Astrocyte of the spinal cord (primary cell): ENCODE measurements around the gene NUCB2.
"Not testable (repeated sequence)": the region's sequence is repeated elsewhere in the genome, so short reads cannot be mapped to it uniquely, and the experiment has no call there.

Experiments
- DNase-seq: peaks from one replicate; pipeline ENCODE4 v3.0.0; 2011; ENCODE audit warnings: low read depth, low spot score
- H3K4me3 ChIP-seq: 2 replicates; pipeline ENCODE4 v1.5.1; 2011; ENCODE audit warnings: low read depth, mild to moderate bottlenecking, low read length, moderate library complexity
- CTCF ChIP-seq: IDR thresholded peaks from 2 replicates; pipeline ENCODE4 v1.5.1; 2012; ENCODE audit warnings: low read depth, mild to moderate bottlenecking, low read length, inconsistent platforms
- in situ Hi-C: cut with HindIII; loops from 2 replicates; pipeline ENCODE4 v1.10.0; 2017; ENCODE audit warnings: low sequenced_read_pairs

The NUCB2 gene

GRCh38 chr11:17258670-17259069 lies 17.9 kb upstream of the NUCB2 start:
- in situ Hi-C loops, result no loop called here

GRCh38 chr11:17259519-17259918 lies 17.0 kb upstream of the NUCB2 start:
- in situ Hi-C loops, result no loop called here
- no peak for DNase-seq
- TF ChIP-seq CTCF, result no peak
- H3K4me3 ChIP-seq, result no peak overlapping the region

More at GRCh38 chr11:17258670-17259069, 17.9 kb upstream of the NUCB2 start:
- no peak for DNase-seq
- H3K4me3 ChIP-seq, result no peak overlapping the region
- no peak for TF ChIP-seq CTCF

GRCh38 chr11:17260020-17260419 lies 16.5 kb upstream of the NUCB2 start:
- no peak overlapping the region for H3K4me3 ChIP-seq
- DNase-seq, result no peak
- no peak for TF ChIP-seq CTCF
- in situ Hi-C loops, result no loop called here

GRCh38 chr11:17263769-17264168 lies 12.8 kb upstream of the NUCB2 start:
- TF ChIP-seq CTCF, result no peak
- no peak overlapping the region for H3K4me3 ChIP-seq
- in situ Hi-C loops, result no loop called here
- DNase-seq, result peak; percentile 34

GRCh38 chr11:17266781-17267180 lies 9.8 kb upstream of the NUCB2 start:
- no peak overlapping the region for H3K4me3 ChIP-seq
- in situ Hi-C loops, result no loop called here
- no peak for DNase-seq
- no peak for TF ChIP-seq CTCF

GRCh38 chr11:17267576-17267975 lies 9.0 kb upstream of the NUCB2 start:
- no peak overlapping the region for H3K4me3 ChIP-seq
- TF ChIP-seq CTCF, result no peak
- peak; percentile 58 for DNase-seq
- in situ Hi-C loops, result no loop called here

GRCh38 chr11:17268500-17268899 lies 8.0 kb upstream of the NUCB2 start:
- in situ Hi-C loops, DNase-seq, H3K4me3 ChIP-seq: not testable (repeated sequence)
